ENCODE measurements around the gene PLCL1.

Gene PLCL1

GRCh38 chr2:198072655-198073054, 268.3 kb downstream of the PLCL1 start:
- no peak overlapping the region for H3K27ac ChIP-seq (replicated peaks)
- no peak overlapping the region for H3K4me3 ChIP-seq (replicated peaks; ENCODE audit: insufficient read depth, low read length)
- no peak for DNase-seq (ENCODE audit: low read depth in 1 of 2, low spot score in 1 of 2)
- TF ChIP-seq POLR2AphosphoS5 (IDR thresholded peaks at IDR 0.05; ENCODE audit: low read depth) (no peak), GABPA (IDR thresholded peaks at IDR 0.05; ENCODE audit: low read depth) (no peak), SPI1 (IDR thresholded peaks at IDR 0.05; ENCODE audit: borderline replicate concordance, low read depth) (no peak), CTCF (IDR thresholded peaks at IDR 0.05; ENCODE audit: insufficient read depth, low read length) (no peak), REST (IDR thresholded peaks at IDR 0.05; ENCODE audit: insufficient replicate concordance, low read depth) (no peak)
- no peaks in the 10 kb centered on the region for H3K27me3 ChIP-seq (ENCODE audit: insufficient read depth, poor library complexity, severe bottlenecking)

- H3K27me3 ChIP-seq (ENCODE audit: insufficient read depth, poor library complexity, severe bottlenecking), result no peaks in the 10 kb centered on the region
- DNase-seq (ENCODE audit: low read depth in 1 of 2, low spot score in 1 of 2), result no peak
- H3K4me3 ChIP-seq (replicated peaks; ENCODE audit: insufficient read depth, low read length), result no peak overlapping the region
- H3K27ac ChIP-seq (replicated peaks), result no peak overlapping the region
- TF ChIP-seq GABPA (IDR thresholded peaks at IDR 0.05; ENCODE audit: low read depth), result no peak
- no peak for TF ChIP-seq POLR2AphosphoS5 (IDR thresholded peaks at IDR 0.05; ENCODE audit: low read depth)
- no peak for TF ChIP-seq CTCF (IDR thresholded peaks at IDR 0.05; ENCODE audit: insufficient read depth, low read length)
- TF ChIP-seq REST (IDR thresholded peaks at IDR 0.05; ENCODE audit: insufficient replicate concordance, low read depth), result no peak
- no peak for TF ChIP-seq SPI1 (IDR thresholded peaks at IDR 0.05; ENCODE audit: borderline replicate concordance, low read depth)
These were observed 268.9 kb downstream of the PLCL1 start for GRCh38 chr2:198073253-198073652.

GRCh38 chr2:198077477-198077876, 273.1 kb downstream of the PLCL1 start:
- Histone ChIP-seq H3K27ac (replicated peaks) (no peak overlapping the region), H3K27me3 (ENCODE audit: insufficient read depth, poor library complexity, severe bottlenecking) (no peaks in the 10 kb centered on the region), H3K4me3 (replicated peaks; ENCODE audit: insufficient read depth, low read length) (no peak overlapping the region)
- no peak for DNase-seq (ENCODE audit: low read depth in 1 of 2, low spot score in 1 of 2)
- TF ChIP-seq CTCF (IDR thresholded peaks at IDR 0.05; ENCODE audit: insufficient read depth, low read length) (no peak), SPI1 (IDR thresholded peaks at IDR 0.05; ENCODE audit: borderline replicate concordance, low read depth) (no peak), POLR2AphosphoS5 (IDR thresholded peaks at IDR 0.05; ENCODE audit: low read depth) (no peak), REST (IDR thresholded peaks at IDR 0.05; ENCODE audit: insufficient replicate concordance, low read depth) (no peak), GABPA (IDR thresholded peaks at IDR 0.05; ENCODE audit: low read depth) (no peak)

Data from HL-60 (cell line).